NT2/D1 (cell line): ENCODE data around the gene LGALS12.

Experiments
- SUZ12 ChIP-seq: IDR thresholded peaks from 2 replicates; pipeline ENCODE4 v1.6.1; 2011; ENCODE audit not compliant: insufficient read length, insufficient read depth; ENCODE audit errors: extremely low read depth
- ZNF274 ChIP-seq: IDR thresholded peaks from 2 replicates; pipeline ENCODE4 v1.6.1; 2011; ENCODE audit warnings: mild to moderate bottlenecking, low read depth, low read length

- TF ChIP-seq ZNF274 (no peak), SUZ12 (no peak)
These were observed 29.9 kb downstream of the LGALS12 start for GRCh38 chr11:63535734-63536133.
